Large intestine (tissue), 3 donors: ENCODE results near the gene MAGED1. TPM values are rescaled to one million over a fixed set of nuclear protein-coding genes. Genes with fewer than 3 reads are reported as not detected.
"Not testable (repeated sequence)": the region's sequence is repeated elsewhere in the genome, so short reads cannot be mapped to it uniquely, and the experiment has no call there.

ENCODE experiments used
- DNase-seq, 2 donors: peaks; one replicate each; pipeline versions ENCODE4 v3.0.0 to v3.0.0-alpha.2; 2013
- H3K27ac ChIP-seq: one replicate; pipeline ENCODE4 v1.5.1; 2013; ENCODE audit warnings: low read length
- H3K27me3 ChIP-seq: 2 replicates; pipeline ENCODE4 v1.6.1; 2013; ENCODE audit warnings: low read length; ENCODE audit not compliant: control insufficient read depth, insufficient read depth
- H3K36me3 ChIP-seq: 2 replicates; pipeline ENCODE4 v1.6.1; 2013; ENCODE audit warnings: low read length; ENCODE audit not compliant: control insufficient read depth, insufficient read depth
- H3K4me1 ChIP-seq: one replicate; pipeline ENCODE4 v1.6.1; 2013; ENCODE audit warnings: low read length; ENCODE audit not compliant: control insufficient read depth, insufficient read depth
- H3K4me3 ChIP-seq: one replicate; pipeline ENCODE4 v1.5.1; 2013; ENCODE audit warnings: low read length
- H3K9me3 ChIP-seq: one replicate; pipeline ENCODE4 v1.6.1; 2013; ENCODE audit warnings: mild to moderate bottlenecking, low read depth, low read length, moderate library complexity; ENCODE audit not compliant: control insufficient read depth
- WGBS: methylation state at CpG from one replicate; pipeline ENCODE4 v1.1.5; 2013; ENCODE audit warnings: low lambda C conversion rate; ENCODE audit not compliant: insufficient coverage; 5-methylcytosine and 5-hydroxymethylcytosine counted together
- polyA plus RNA-seq: library from polyadenylated mRNA; unstranded; fragments of 120-200 nt; gene quantifications from one replicate; pipeline ENCODE4 v1.2.1, GENCODE V29; 2013

The MAGED1 gene
- polyA plus RNA-seq, 1 donor, result 155 TPM

GRCh38 chrX:51893931-51894696 is 691 bp downstream of the MAGED1 start:
- H3K4me1 ChIP-seq, result peaks cover 14% of the 10 kb centered on the region
- H3K27me3 ChIP-seq, result no peaks in the 10 kb centered on the region
- no peaks in the 10 kb centered on the region for H3K9me3 ChIP-seq
- peak overlapping the region; percentile 80 for H3K4me3 ChIP-seq
- WGBS, result no CpG with 5 or more reads among the region's 32 CpGs
- peak overlapping the region; percentile 81 for H3K27ac ChIP-seq
- peak; percentile 25 to 49 for DNase-seq
- peaks cover 29% of the 10 kb centered on the region for H3K36me3 ChIP-seq

GRCh38 chrX:51894697-51895336 is 1.4 kb downstream of the MAGED1 start:
- peaks cover 34% of the 10 kb centered on the region for H3K36me3 ChIP-seq
- WGBS, result no CpG with 5 or more reads among the region's 25 CpGs
- peaks cover 14% of the 10 kb centered on the region for H3K4me1 ChIP-seq
- peak overlapping the region; percentile 80 for H3K4me3 ChIP-seq
- peak; percentile 17 to 41 for DNase-seq
- H3K9me3 ChIP-seq, result no peaks in the 10 kb centered on the region
- no peaks in the 10 kb centered on the region for H3K27me3 ChIP-seq
- H3K27ac ChIP-seq, result peak overlapping the region; percentile 81

- Histone ChIP-seq H3K27me3 (no peaks in the 10 kb centered on the region), H3K9me3 (no peaks in the 10 kb centered on the region), H3K27ac (no peak overlapping the region), H3K4me1 (peaks cover 14% of the 10 kb centered on the region), H3K4me3 (no peak overlapping the region), H3K36me3 (peaks cover 48% of the 10 kb centered on the region)
- WGBS, result no CpG with 5 or more reads among the region's 12 CpGs
- no peak for DNase-seq
These were observed 3.2 kb downstream of the MAGED1 start for GRCh38 chrX:51896626-51897025.

GRCh38 chrX:51899741-51900140 is 6.3 kb downstream of the MAGED1 start:
- no CpG with 5 or more reads among the region's 2 CpGs for WGBS
- Histone ChIP-seq H3K27ac (no peak overlapping the region), H3K9me3 (no peaks in the 10 kb centered on the region), H3K36me3 (peaks cover 63% of the 10 kb centered on the region), H3K4me3 (no peak overlapping the region), H3K27me3 (no peaks in the 10 kb centered on the region), H3K4me1 (peaks cover 7% of the 10 kb centered on the region)
- DNase-seq, result no peak

- peaks cover 44% of the 10 kb centered on the region for H3K36me3 ChIP-seq
- WGBS, result no CpG with 5 or more reads among the region's 5 CpGs
These were observed 9.2 kb downstream of the MAGED1 start for GRCh38 chrX:51902510-51903050.

GRCh38 chrX:51905152-51905551 is 11.7 kb downstream of the MAGED1 start:
- no CpG with 5 or more reads among the region's 3 CpGs for WGBS

More at GRCh38 chrX:51902510-51903050, 9.2 kb downstream of the MAGED1 start:
- Histone ChIP-seq H3K27me3 (no peaks in the 10 kb centered on the region), H3K4me1 (no peaks in the 10 kb centered on the region), H3K9me3 (no peaks in the 10 kb centered on the region), H3K4me3 (no peak overlapping the region), H3K27ac (no peak overlapping the region)
- peak in 1 of 2 donors; percentile 59 for DNase-seq

GRCh38 chrX:51905711-51906110 is 12.3 kb downstream of the MAGED1 start:
- DNase-seq, result no peak
- Histone ChIP-seq H3K4me3 (no peak overlapping the region), H3K36me3 (peaks cover 22% of the 10 kb centered on the region), H3K9me3 (no peaks in the 10 kb centered on the region), H3K27ac (no peak overlapping the region), H3K4me1 (no peaks in the 10 kb centered on the region), H3K27me3 (no peaks in the 10 kb centered on the region)
- no CpG with 5 or more reads among the region's 3 CpGs for WGBS

More at GRCh38 chrX:51905152-51905551, 11.7 kb downstream of the MAGED1 start:
- H3K27ac ChIP-seq, H3K27me3 ChIP-seq, H3K4me3 ChIP-seq, H3K4me1 ChIP-seq, H3K9me3 ChIP-seq, DNase-seq: not testable (repeated sequence)
- H3K36me3 ChIP-seq, result peaks cover 26% of the 10 kb centered on the region

GRCh38 chrX:51917604-51918003 is 24.2 kb downstream of the MAGED1 start:
- no peaks in the 10 kb centered on the region for H3K36me3 ChIP-seq
- no CpG with 5 or more reads among the region's 2 CpGs for WGBS
- no peaks in the 10 kb centered on the region for H3K4me1 ChIP-seq
- DNase-seq, result no peak
- no peak overlapping the region for H3K4me3 ChIP-seq
- H3K27ac ChIP-seq, result no peak overlapping the region
- no peaks in the 10 kb centered on the region for H3K27me3 ChIP-seq
- no peaks in the 10 kb centered on the region for H3K9me3 ChIP-seq

GRCh38 chrX:51922561-51922960 is 29.1 kb downstream of the MAGED1 start:
- WGBS, result no CpG with 5 or more reads among the region's 1 CpG
- no peak for DNase-seq
- no peaks in the 10 kb centered on the region for H3K9me3 ChIP-seq
- no peaks in the 10 kb centered on the region for H3K27me3 ChIP-seq
- H3K27ac ChIP-seq, result no peak overlapping the region
- no peaks in the 10 kb centered on the region for H3K36me3 ChIP-seq
- no peak overlapping the region for H3K4me3 ChIP-seq
- no peaks in the 10 kb centered on the region for H3K4me1 ChIP-seq

- no peaks in the 10 kb centered on the region for H3K4me1 ChIP-seq
- no peaks in the 10 kb centered on the region for H3K9me3 ChIP-seq
- H3K4me3 ChIP-seq, result no peak overlapping the region
- no peak for DNase-seq
- no peaks in the 10 kb centered on the region for H3K36me3 ChIP-seq
- WGBS, result no CpG with 5 or more reads among the region's 3 CpGs
- no peak overlapping the region for H3K27ac ChIP-seq
- no peaks in the 10 kb centered on the region for H3K27me3 ChIP-seq
These were observed 38.2 kb downstream of the MAGED1 start for GRCh38 chrX:51931566-51932150.
